Measurements from ENCODE around the gene GRM4. TPM values are rescaled to one million over a fixed set of nuclear protein-coding genes. Genes with fewer than 3 reads are reported as not detected.

GRM4 gene
- total RNA-seq, 4 donors from 2014 or later: not detected

DNA sequence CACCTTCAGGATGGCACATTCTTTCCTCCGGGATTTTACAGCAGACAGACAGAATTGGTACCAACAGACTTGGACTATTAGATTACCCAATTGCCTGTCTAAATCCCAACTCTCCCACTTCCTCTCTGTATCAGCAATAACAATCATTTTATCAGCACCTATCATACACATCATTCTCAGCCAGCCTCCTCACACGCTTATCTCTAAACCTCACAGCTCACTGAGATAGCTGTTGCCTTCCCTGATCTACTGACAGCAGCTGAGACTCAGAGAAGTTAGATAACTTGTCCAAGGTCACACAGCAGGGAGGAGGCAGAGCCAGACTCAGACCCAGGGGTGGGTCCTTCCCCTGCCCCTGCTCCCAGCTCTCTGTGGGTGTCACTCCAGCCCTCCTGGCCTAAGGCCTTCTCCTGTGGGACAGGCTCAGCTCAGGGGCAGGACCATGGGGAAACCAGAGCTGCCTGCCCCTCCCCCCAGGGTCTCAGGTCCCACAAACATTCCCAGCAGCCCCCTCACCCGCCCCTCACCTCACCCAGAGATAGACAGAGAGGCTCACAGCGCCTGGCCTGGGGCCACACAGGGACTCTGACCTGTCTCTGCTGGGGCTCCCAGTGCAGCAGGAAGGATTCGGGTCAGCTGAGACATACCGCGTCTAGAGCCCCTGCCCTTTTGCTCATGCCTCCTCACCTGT is 92.8 kb downstream of the GRM4 start:
- whole genome bisulfite sequencing: 73% methylated on average over 2 of the region's 7 CpGs
- H3K27ac ChIP-seq: no peak overlapping the region
- peaks cover 8% of the 10 kb centered on the region for H3K27me3 ChIP-seq

DNA sequence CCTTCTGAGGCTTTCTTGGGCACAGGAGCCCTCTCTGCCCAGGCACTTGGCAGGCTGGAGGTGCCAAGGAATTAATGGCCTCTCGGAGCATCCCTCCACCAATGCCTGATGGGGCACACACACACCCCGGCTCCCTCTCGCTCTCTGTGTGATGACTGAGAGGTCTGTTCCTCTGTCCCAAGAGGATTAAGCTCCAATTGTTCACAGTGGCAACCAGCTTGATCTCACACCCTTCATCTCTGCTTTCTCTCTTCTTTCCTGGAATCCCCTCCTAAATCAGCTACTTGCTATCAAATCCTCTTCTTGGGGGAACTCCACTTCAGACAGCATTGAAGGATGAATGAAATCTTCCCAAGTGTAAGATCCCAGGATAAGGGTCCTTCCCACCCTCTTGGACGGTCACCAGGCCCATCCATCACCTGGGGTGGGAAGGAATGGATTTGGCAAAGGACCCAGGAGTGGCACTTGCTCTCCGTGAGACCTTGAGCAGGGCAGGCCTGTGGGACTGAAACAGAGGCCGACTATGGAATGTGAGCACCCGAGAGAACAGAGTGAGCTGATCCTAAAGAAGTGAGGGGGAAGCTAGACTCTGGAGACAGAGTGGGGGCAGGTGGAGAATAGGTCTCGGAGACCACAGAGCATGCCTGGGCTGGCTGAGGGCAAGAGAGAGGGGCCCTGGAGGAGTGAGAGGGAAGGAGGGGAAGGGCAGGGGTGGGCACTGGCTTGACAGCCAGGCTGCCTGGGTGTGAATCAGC is 93.6 kb downstream of the GRM4 start:
- H3K27ac ChIP-seq: no peak overlapping the region
- no peak for DNase-seq (ENCODE audit: low spot score in 2 of 2)
- H3K4me3 ChIP-seq: no peak overlapping the region
- TF ChIP-seq, protein P1, sequence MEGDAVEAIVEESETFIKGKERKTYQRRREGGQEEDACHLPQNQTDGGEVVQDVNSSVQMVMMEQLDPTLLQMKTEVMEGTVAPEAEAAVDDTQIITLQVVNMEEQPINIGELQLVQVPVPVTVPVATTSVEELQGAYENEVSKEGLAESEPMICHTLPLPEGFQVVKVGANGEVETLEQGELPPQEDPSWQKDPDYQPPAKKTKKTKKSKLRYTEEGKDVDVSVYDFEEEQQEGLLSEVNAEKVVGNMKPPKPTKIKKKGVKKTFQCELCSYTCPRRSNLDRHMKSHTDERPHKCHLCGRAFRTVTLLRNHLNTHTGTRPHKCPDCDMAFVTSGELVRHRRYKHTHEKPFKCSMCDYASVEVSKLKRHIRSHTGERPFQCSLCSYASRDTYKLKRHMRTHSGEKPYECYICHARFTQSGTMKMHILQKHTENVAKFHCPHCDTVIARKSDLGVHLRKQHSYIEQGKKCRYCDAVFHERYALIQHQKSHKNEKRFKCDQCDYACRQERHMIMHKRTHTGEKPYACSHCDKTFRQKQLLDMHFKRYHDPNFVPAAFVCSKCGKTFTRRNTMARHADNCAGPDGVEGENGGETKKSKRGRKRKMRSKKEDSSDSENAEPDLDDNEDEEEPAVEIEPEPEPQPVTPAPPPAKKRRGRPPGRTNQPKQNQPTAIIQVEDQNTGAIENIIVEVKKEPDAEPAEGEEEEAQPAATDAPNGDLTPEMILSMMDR (IDR thresholded peaks at IDR 0.05): no peak
- TF ChIP-seq EP300 (IDR thresholded peaks at IDR 0.05) (no peak), POLR2A (IDR thresholded peaks at IDR 0.05) (no peak), POLR2AphosphoS5 (IDR thresholded peaks at IDR 0.05) (no peak)
- no peaks in the 10 kb centered on the region for H3K9me3 ChIP-seq
- H3K36me3 ChIP-seq: no peaks in the 10 kb centered on the region
- peaks cover 14% of the 10 kb centered on the region for H3K27me3 ChIP-seq
- 79% methylated on average over 8 of the region's 8 CpGs for WGBS
- peaks cover 7% of the 10 kb centered on the region for H3K4me1 ChIP-seq

More for the DNA sequence above, 92.8 kb downstream of the GRM4 start:
- Histone ChIP-seq H3K36me3 (no peaks in the 10 kb centered on the region), H3K4me1 (peaks cover 7% of the 10 kb centered on the region), H3K9me3 (no peaks in the 10 kb centered on the region), H3K4me3 (no peak overlapping the region)
- TF ChIP-seq, protein P1 (IDR thresholded peaks at IDR 0.05): no peak
- no peak for TF ChIP-seq POLR2AphosphoS5 (IDR thresholded peaks at IDR 0.05)
- TF ChIP-seq EP300 (IDR thresholded peaks at IDR 0.05): no peak
- no peak for TF ChIP-seq POLR2A (IDR thresholded peaks at IDR 0.05)
- DNase-seq (ENCODE audit: low spot score in 2 of 2): no peak

DNA sequence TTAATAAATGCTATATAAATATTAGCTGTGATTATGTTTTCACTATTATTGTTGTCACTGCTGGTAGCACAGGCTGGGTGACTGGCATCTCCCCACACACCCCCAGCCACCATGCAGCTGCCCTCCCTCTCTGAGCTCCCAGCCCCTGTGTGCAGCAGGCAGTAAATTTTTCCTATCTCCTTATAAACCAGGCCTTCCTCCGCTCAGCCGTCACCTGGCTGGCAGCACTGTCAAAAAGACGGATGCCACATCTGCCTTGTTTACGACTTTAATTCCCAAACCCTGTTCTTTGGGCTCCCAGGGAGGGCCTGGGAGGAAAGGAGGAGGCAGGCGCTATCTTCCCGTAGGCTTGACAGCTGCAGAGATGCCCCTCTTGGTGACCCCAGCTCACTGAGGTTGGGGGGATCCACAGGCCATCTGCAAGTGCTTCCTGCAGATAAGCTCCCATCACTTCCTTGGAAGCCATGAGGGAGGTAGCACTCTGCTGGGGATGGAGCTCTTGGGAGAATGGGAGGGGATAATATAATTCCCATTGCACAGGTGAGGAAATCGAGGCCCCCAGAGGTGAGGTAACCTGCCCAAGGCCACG is 94.5 kb downstream of the GRM4 start:
- no peak for DNase-seq (ENCODE audit: low spot score in 2 of 2)
- H3K9me3 ChIP-seq: no peaks in the 10 kb centered on the region
- TF ChIP-seq, protein P1 (IDR thresholded peaks at IDR 0.05): no peak
- no peak for TF ChIP-seq EP300 (IDR thresholded peaks at IDR 0.05)
- TF ChIP-seq POLR2A (IDR thresholded peaks at IDR 0.05): no peak
- TF ChIP-seq POLR2AphosphoS5 (IDR thresholded peaks at IDR 0.05): no peak
- H3K27me3 ChIP-seq: peaks cover 17% of the 10 kb centered on the region
- no peak overlapping the region for H3K27ac ChIP-seq
- peaks cover 4% of the 10 kb centered on the region for H3K4me1 ChIP-seq
- 64% methylated on average over 7 of the region's 8 CpGs for WGBS
- H3K4me3 ChIP-seq: no peak overlapping the region
- no peaks in the 10 kb centered on the region for H3K36me3 ChIP-seq

DNA sequence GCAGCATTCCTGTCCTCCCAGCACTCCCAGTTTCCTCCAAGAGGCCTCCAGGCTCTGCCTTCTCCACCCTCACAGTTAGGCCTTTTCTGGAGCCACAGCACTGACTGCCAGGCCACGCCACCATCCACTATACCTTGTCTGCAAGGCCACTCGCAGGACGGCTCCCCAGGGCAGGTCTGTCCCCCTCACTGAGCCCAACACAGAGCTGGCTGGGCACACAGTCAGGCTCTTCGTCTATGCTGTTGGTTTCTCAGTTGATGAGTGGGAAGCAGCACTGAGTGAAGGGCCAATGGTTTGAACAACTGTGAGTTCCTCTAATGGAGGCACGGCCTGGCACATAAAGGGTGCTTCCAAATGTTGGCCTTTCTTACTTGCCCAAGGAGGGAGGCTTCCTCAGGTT is 95.2 kb downstream of the GRM4 start:
- H3K9me3 ChIP-seq: no peaks in the 10 kb centered on the region
- TF ChIP-seq, protein P1 (IDR thresholded peaks at IDR 0.05): no peak
- no peak overlapping the region for H3K27ac ChIP-seq
- no peaks in the 10 kb centered on the region for H3K36me3 ChIP-seq
- no peak overlapping the region for H3K4me3 ChIP-seq
- no peak for DNase-seq (ENCODE audit: low spot score in 2 of 2)
- H3K4me1 ChIP-seq: no peaks in the 10 kb centered on the region
- WGBS: 83% methylated on average over 2 of the region's 5 CpGs
- H3K27me3 ChIP-seq: peaks cover 17% of the 10 kb centered on the region
